ENCODE results near the gene TRIM14. TPM values are rescaled to one million over a fixed set of nuclear protein-coding genes. Genes with fewer than 3 reads are reported as not detected.
A peak's percentile ranks its signal among the peaks of the same experiment; 100 is the strongest.
"Not testable (repeated sequence)": the region's sequence is repeated elsewhere in the genome, so short reads cannot be mapped to it uniquely, and the experiment has no call there.

The TRIM14 gene
- total RNA-seq, 1 experiment from 2014 or later: 34.1 TPM

DNA sequence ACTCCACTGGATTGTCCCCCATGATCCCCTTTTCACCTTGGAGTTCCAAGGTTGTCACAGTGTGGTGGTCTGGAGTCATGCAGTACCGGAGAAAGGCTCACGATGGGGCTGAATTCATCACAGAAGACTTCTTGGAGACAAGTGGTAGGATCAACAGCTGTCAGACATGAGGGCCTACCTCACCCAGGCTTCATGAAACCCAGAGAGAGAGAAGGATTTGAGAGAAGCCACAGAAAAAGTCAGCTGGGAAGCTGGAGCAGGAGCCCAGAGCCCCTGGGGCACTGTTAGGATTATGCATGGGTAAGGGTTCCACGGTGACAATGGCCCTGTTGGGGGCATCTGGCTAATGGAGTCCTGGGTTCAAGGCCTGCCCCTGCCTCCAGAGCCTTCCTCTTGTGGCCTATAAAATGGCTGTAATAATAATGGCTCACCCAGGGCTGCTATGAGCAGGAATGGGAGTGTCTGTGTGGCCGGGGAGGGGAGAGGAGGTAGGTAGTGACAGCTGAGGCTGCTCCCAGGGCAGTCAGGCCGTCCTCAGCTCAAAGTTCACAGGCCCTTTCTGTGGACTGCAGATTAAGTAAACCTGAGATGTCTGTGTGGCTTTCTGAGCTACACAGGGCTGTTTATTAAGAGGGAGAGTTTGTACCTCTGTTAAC is 910 bp downstream of the TRIM14 start:
- H3K4me1 Mint-ChIP-seq (ENCODE audit: low read depth, unreplicated experiment): peaks cover 27% of the 10 kb centered on the region
- H3K4me3 Mint-ChIP-seq (ENCODE audit: low read depth, unreplicated experiment): peak overlapping the region; percentile 94
- peak overlapping the region; percentile 87 for H3K27ac Mint-ChIP-seq (ENCODE audit: unreplicated experiment)
- BruUV-seq (replicated peaks): TSS peak; percentile 47
- H3K9me3 Mint-ChIP-seq (ENCODE audit: low read depth, unreplicated experiment): no peaks in the 10 kb centered on the region
- no peaks in the 10 kb centered on the region for H3K27me3 Mint-ChIP-seq (ENCODE audit: unreplicated experiment)
- peak; percentile 32 for DNase-seq
- CTCF ChIA-PET: interaction anchor here (1.8 to 2.1 kb wide), 2 partner anchors 74 to 75 kb away, joined by 4 to 6 read pairs; partner anchors contain the start of gene CORO2A
- intact Hi-C loops (cut with micrococcal nuclease; ENCODE audit: unreplicated experiment): loop anchor here (2.0 to 5.0 kb wide), 2 partner anchors 73 to 144 kb away; no protein-coding TSS in a partner anchor
- TF ChIP-seq, protein P1, sequence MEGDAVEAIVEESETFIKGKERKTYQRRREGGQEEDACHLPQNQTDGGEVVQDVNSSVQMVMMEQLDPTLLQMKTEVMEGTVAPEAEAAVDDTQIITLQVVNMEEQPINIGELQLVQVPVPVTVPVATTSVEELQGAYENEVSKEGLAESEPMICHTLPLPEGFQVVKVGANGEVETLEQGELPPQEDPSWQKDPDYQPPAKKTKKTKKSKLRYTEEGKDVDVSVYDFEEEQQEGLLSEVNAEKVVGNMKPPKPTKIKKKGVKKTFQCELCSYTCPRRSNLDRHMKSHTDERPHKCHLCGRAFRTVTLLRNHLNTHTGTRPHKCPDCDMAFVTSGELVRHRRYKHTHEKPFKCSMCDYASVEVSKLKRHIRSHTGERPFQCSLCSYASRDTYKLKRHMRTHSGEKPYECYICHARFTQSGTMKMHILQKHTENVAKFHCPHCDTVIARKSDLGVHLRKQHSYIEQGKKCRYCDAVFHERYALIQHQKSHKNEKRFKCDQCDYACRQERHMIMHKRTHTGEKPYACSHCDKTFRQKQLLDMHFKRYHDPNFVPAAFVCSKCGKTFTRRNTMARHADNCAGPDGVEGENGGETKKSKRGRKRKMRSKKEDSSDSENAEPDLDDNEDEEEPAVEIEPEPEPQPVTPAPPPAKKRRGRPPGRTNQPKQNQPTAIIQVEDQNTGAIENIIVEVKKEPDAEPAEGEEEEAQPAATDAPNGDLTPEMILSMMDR (IDR thresholded peaks at IDR 0.05; ENCODE audit: unreplicated experiment): no peak
- peaks cover 25% of the 10 kb centered on the region for H3K36me3 Mint-ChIP-seq (ENCODE audit: insufficient read depth, unreplicated experiment)

DNA sequence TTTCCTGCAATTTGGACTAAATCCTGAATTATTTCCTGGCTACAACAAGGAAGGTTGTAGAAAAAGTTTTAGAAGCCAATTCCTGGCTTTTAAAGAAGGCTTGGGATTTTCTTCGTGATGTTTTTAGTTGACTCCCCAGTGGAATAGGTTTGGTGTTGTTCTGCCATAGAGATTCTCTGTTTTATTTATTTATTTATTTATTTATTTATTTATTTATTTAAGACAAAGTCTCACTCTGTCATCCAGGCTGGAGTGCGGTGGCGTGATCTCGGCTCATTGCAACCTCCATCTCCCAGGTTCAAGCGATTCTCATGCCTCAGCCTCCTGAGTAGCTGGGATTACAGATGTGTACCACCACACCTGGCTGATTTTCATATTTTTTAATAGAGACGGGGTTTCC is 1.9 kb downstream of the TRIM14 start:
- H3K4me3 Mint-ChIP-seq (ENCODE audit: low read depth, unreplicated experiment); H3K27me3 Mint-ChIP-seq (ENCODE audit: unreplicated experiment); BruUV-seq (replicated peaks); H3K27ac Mint-ChIP-seq (ENCODE audit: unreplicated experiment); H3K9me3 Mint-ChIP-seq (ENCODE audit: low read depth, unreplicated experiment); DNase-seq: not testable (repeated sequence)
- intact Hi-C loops (cut with micrococcal nuclease; ENCODE audit: unreplicated experiment): loop anchor here (5.0 kb wide), 1 partner anchor 145 kb away; no protein-coding TSS in a partner anchor
- H3K36me3 Mint-ChIP-seq (ENCODE audit: insufficient read depth, unreplicated experiment): peaks cover 21% of the 10 kb centered on the region
- CTCF ChIA-PET: interaction anchor here (0.6 kb wide), 1 partner anchor 31 kb away, joined by 5 read pairs; no protein-coding TSS in a partner anchor
- peaks cover 27% of the 10 kb centered on the region for H3K4me1 Mint-ChIP-seq (ENCODE audit: low read depth, unreplicated experiment)

DNA sequence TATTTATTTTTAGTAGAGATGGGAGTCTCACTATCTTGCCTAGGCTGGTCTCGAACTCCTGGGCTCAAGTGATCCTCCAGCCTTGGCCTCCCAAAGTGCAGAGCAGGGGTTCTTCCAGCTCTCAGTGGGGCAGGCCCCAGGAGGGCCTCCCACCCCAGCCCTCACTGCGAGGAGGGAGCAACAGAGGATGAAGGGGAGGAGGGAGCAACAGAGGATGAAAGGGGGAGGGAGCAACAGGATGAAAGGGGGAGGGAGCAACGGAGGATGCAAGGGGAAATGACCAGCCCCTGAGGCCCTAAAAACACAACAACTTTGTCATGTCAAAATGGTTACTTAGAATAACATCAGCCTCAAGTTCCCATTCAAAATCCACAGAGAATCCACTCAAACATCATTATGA is 10.0 kb downstream of the TRIM14 start:
- no TSS peak for BruUV-seq (replicated peaks)

DNA sequence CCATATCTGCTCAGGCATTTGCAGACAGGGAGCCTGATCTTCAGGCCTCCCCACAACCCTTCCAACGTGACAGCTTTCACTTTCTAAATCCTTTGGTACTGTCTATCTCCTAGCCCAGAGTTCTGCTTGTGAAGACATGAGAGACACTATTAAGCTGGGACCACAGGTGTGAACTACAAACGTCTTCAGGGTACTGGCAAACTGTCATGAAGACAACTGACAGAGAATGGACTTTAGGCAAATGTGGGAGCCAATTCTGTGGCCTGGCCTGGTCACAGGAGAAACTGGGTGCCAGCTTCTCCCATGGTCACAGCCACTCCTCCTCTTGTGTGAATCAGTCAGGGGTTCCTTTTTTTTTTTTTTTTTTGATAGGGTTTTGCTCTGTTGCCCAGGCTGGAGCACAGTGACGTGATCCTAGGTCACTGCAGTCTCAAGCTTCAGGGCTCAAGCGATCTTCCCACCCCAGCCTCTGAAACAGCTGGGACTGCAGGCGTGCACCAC is 10.4 kb downstream of the TRIM14 start:
- H3K27ac Mint-ChIP-seq (ENCODE audit: unreplicated experiment): no peak overlapping the region
- intact Hi-C loops (cut with micrococcal nuclease; ENCODE audit: unreplicated experiment): no loop called here
- TF ChIP-seq, protein P1 (IDR thresholded peaks at IDR 0.05; ENCODE audit: unreplicated experiment): no peak
- no TSS peak for BruUV-seq (replicated peaks)
- H3K4me3 Mint-ChIP-seq (ENCODE audit: low read depth, unreplicated experiment): no peak overlapping the region
- H3K9me3 Mint-ChIP-seq (ENCODE audit: low read depth, unreplicated experiment): no peaks in the 10 kb centered on the region
- DNase-seq: no peak
- no peaks in the 10 kb centered on the region for H3K4me1 Mint-ChIP-seq (ENCODE audit: low read depth, unreplicated experiment)
- CTCF ChIA-PET: interaction anchor here (0.7 kb wide), 2 partner anchors 11 to 13 kb away, joined by 3 to 6 read pairs; no protein-coding TSS in a partner anchor
- no peaks in the 10 kb centered on the region for H3K27me3 Mint-ChIP-seq (ENCODE audit: unreplicated experiment)
- peaks cover 6% of the 10 kb centered on the region for H3K36me3 Mint-ChIP-seq (ENCODE audit: insufficient read depth, unreplicated experiment)

More for the DNA sequence above, 10.0 kb downstream of the TRIM14 start:
- Mint-ChIP-seq H3K27me3 (ENCODE audit: unreplicated experiment) (no peaks in the 10 kb centered on the region), H3K4me1 (ENCODE audit: low read depth, unreplicated experiment) (no peaks in the 10 kb centered on the region), H3K27ac (ENCODE audit: unreplicated experiment) (no peak overlapping the region), H3K4me3 (ENCODE audit: low read depth, unreplicated experiment) (no peak overlapping the region), H3K9me3 (ENCODE audit: low read depth, unreplicated experiment) (no peaks in the 10 kb centered on the region), H3K36me3 (ENCODE audit: insufficient read depth, unreplicated experiment) (peaks cover 3% of the 10 kb centered on the region)
- CTCF ChIA-PET: interaction anchor here (0.7 kb wide), 1 partner anchor 13 kb away, joined by 3 read pairs; no protein-coding TSS in a partner anchor
- no peak for DNase-seq
- intact Hi-C loops (cut with micrococcal nuclease; ENCODE audit: unreplicated experiment): no loop called here
- TF ChIP-seq, protein P1 (IDR thresholded peaks at IDR 0.05; ENCODE audit: unreplicated experiment): no peak
